NCI-H2081 treated with DMSO at 0.1 percent for 48 hours (cell line): ENCODE data around the gene CHKA.

ENCODE experiments used
- DNase-seq: peaks from one replicate; lab custom pipeline; 2025; lab: John Stamatoyannopoulos, UW

Gene CHKA

GRCh38 chr11:68121067-68121899 is at the start of gene CHKA:
TSS of gene CHKA (minus strand) at chr11:68121388. CDS start at chr11:68121177, 211 bp downstream.
- DNase-seq, result peak; percentile 40

GRCh38 chr11:68169442-68169841 is 48.3 kb upstream of the CHKA start:
- no peak for DNase-seq

- no peak for DNase-seq
Observed at GRCh38 chr11:68168694-68169093, 47.5 kb upstream of the CHKA start.

- no peak for DNase-seq
Observed at GRCh38 chr11:68167474-68167873, 46.3 kb upstream of the CHKA start.

GRCh38 chr11:68166969-68167368 is 45.8 kb upstream of the CHKA start:
- DNase-seq, result no peak

GRCh38 chr11:68165601-68166000 is 44.4 kb upstream of the CHKA start:
- DNase-seq, result no peak

GRCh38 chr11:68164437-68164836 is 43.2 kb upstream of the CHKA start:
- DNase-seq, result no peak

GRCh38 chr11:68163691-68164090 is 42.5 kb upstream of the CHKA start:
- DNase-seq, result no peak

- DNase-seq, result no peak
Observed at GRCh38 chr11:68160100-68160695, 39.0 kb upstream of the CHKA start.

GRCh38 chr11:68159665-68160064 is 38.5 kb upstream of the CHKA start:
- DNase-seq, result no peak

- no peak for DNase-seq
Observed at GRCh38 chr11:68159161-68159560, 38.0 kb upstream of the CHKA start.

- DNase-seq, result no peak
Observed at GRCh38 chr11:68158580-68158979, 37.4 kb upstream of the CHKA start.

GRCh38 chr11:68153742-68154141 is 32.6 kb upstream of the CHKA start:
- DNase-seq, result no peak

GRCh38 chr11:68150037-68150436 is 28.8 kb upstream of the CHKA start:
- no peak for DNase-seq

GRCh38 chr11:68149417-68149816 is 28.2 kb upstream of the CHKA start:
- peak; percentile 14 for DNase-seq

GRCh38 chr11:68148879-68149278 is 27.7 kb upstream of the CHKA start:
- no peak for DNase-seq

GRCh38 chr11:68148071-68148805 is 27.1 kb upstream of the CHKA start:
- no peak for DNase-seq

GRCh38 chr11:68146704-68147474 is 25.7 kb upstream of the CHKA start:
- DNase-seq, result peak; percentile 39

- no peak for DNase-seq
Observed at GRCh38 chr11:68146010-68146540, 24.9 kb upstream of the CHKA start.

- no peak for DNase-seq
Observed at GRCh38 chr11:68145120-68145866, 24.1 kb upstream of the CHKA start.

- no peak for DNase-seq
Observed at GRCh38 chr11:68143310-68143689, 22.1 kb upstream of the CHKA start.
